Caco-2 (cell line): ENCODE measurements around the gene POMT1. TPM values are rescaled to one million over a fixed set of nuclear protein-coding genes. Genes with fewer than 3 reads are reported as not detected.

Source experiments
- BruUV-seq: library from RNA; stranded (reverse); fragments of 400-500 nt; replicated peaks from 2 replicates; lab custom pipeline; 2021; lab: Mats Ljungman, UMichigan
- CTCF ChIA-PET: fragments of 300-600 bp; sonication (Branson Sonifier 250); formaldehyde crosslinking; loops from one replicate; lab custom pipeline; 2022; ENCODE audit warnings: antibody characterized with exemption; lab: Charles Lee
- POLR2A ChIA-PET: fragments of 300-600 bp; sonication (Branson Sonifier 250); formaldehyde crosslinking; loops from one replicate; lab custom pipeline; 2022; ENCODE audit warnings: antibody characterized with exemption; lab: Charles Lee
- DNase-seq, 2 experiments: peaks; one replicate each; pipeline versions ENCODE4 v3.0.0 to v3.0.0-alpha.2; 2020 to 2022
- H3K27me3 ChIP-seq: replicated peaks from 2 replicates; pipeline ENCODE4 v1.6.0; 2011; ENCODE audit warnings: low read length; ENCODE audit not compliant: control insufficient read depth, insufficient read depth
- H3K36me3 ChIP-seq: 2 replicates; pipeline ENCODE4 v1.5.1; 2011; ENCODE audit warnings: low read length; ENCODE audit not compliant: control insufficient read depth, insufficient read depth
- H3K4me1 ChIP-seq: fragments of 250-450 bp; sonication (Bioruptor Pico); 2 replicates; pipeline ENCODE4 v1.5.1; 2020; ENCODE audit warnings: mild to moderate bottlenecking
- H3K4me3 ChIP-seq: 2 replicates; pipeline ENCODE4 v1.5.1; 2011; ENCODE audit warnings: low read depth, mild to moderate bottlenecking, control low read depth, low read length
- H3K9me3 ChIP-seq: fragments of 250-450 bp; sonication (Bioruptor Pico); 2 replicates; pipeline ENCODE4 v1.5.1; 2020; ENCODE audit warnings: mild to moderate bottlenecking, moderate library complexity
- H3K27ac Mint-ChIP-seq: one replicate; pipeline ENCODE4 v1.8.0; 2022; ENCODE audit warnings: mixed read lengths; ENCODE audit not compliant: unreplicated experiment
- H3K27me3 Mint-ChIP-seq: one replicate; pipeline ENCODE4 v1.8.0; 2022; ENCODE audit warnings: mixed read lengths; ENCODE audit not compliant: insufficient read depth, unreplicated experiment
- H3K36me3 Mint-ChIP-seq: one replicate; pipeline ENCODE4 v1.8.0; 2022; ENCODE audit warnings: mild to moderate bottlenecking, mixed read lengths; ENCODE audit not compliant: insufficient read depth, unreplicated experiment
- H3K4me1 Mint-ChIP-seq: one replicate; pipeline ENCODE4 v1.8.0; 2022; ENCODE audit warnings: low read depth, mixed read lengths; ENCODE audit not compliant: unreplicated experiment
- H3K4me3 Mint-ChIP-seq: one replicate; pipeline ENCODE4 v1.8.0; 2022; ENCODE audit warnings: mild to moderate bottlenecking, moderate library complexity, mixed read lengths; ENCODE audit not compliant: unreplicated experiment
- H3K9me3 Mint-ChIP-seq: one replicate; pipeline ENCODE4 v1.8.0; 2022; ENCODE audit warnings: mixed read lengths; ENCODE audit not compliant: unreplicated experiment
- CTCF ChIP-seq, 2 experiments: fragments of 200-600 bp in 1 of 2; IDR thresholded peaks; 1 replicate in 1 of 2; 2 replicates in 1 of 2; pipeline versions ENCODE4 v1.5.1 to v1.8.0; 2011 to 2022; ENCODE audit warnings: antibody characterized with exemption in 1 of 2, control low read depth in 1 of 2, inconsistent platforms in 1 of 2, low read depth in 1 of 2, low read length in 1 of 2, mild to moderate bottlenecking in 1 of 2, moderate library complexity in 1 of 2; ENCODE audit not compliant: insufficient read depth in 1 of 2, severe bottlenecking in 1 of 2, unreplicated experiment in 1 of 2
- intact Hi-C: fragments of 100-400 bp; cut with micrococcal nuclease; formaldehyde crosslinking; loops from one replicate; pipeline ENCODE4 v1.10.0; 2022; ENCODE audit not compliant: unreplicated experiment
- total RNA-seq: library from RNA; stranded (reverse); gene quantifications from 2 replicates; pipeline ENCODE4 v1.2.3, GENCODE V29; 2022

Gene POMT1
- total RNA-seq, 1 experiment from 2014 or later = 44.2 TPM

- Histone ChIP-seq H3K9me3 (peaks cover 7% of the 10 kb centered on the region; the same call in 1 of the 2 replicates), H3K4me1 (peaks cover 14% of the 10 kb centered on the region), H3K36me3 (no peaks in the 10 kb centered on the region; the same call in none of the 2 replicates), H3K4me3 (no peak overlapping the region), H3K27me3 (no peaks in the 10 kb centered on the region)
- DNase-seq = no peak
- CTCF ChIA-PET = no interaction called here
- intact Hi-C loops = no loop called here
- Mint-ChIP-seq H3K27ac (no peak overlapping the region), H3K27me3 (no peaks in the 10 kb centered on the region), H3K9me3 (no peaks in the 10 kb centered on the region), H3K36me3 (peaks cover 4% of the 10 kb centered on the region), H3K4me1 (peaks cover 11% of the 10 kb centered on the region), H3K4me3 (no peak overlapping the region)
- BruUV-seq = no TSS peak
- POLR2A ChIA-PET = no interaction called here
- TF ChIP-seq CTCF (IDR thresholded peaks at IDR 0.05; ENCODE audit: insufficient read depth in 1 of 2, low read depth in 1 of 2, low read length in 1 of 2, severe bottlenecking in 1 of 2, unreplicated experiment in 1 of 2) = no peak
Measured at GRCh38 chr9:131557855-131558548, 55.3 kb downstream of the POMT1 start.

DNA sequence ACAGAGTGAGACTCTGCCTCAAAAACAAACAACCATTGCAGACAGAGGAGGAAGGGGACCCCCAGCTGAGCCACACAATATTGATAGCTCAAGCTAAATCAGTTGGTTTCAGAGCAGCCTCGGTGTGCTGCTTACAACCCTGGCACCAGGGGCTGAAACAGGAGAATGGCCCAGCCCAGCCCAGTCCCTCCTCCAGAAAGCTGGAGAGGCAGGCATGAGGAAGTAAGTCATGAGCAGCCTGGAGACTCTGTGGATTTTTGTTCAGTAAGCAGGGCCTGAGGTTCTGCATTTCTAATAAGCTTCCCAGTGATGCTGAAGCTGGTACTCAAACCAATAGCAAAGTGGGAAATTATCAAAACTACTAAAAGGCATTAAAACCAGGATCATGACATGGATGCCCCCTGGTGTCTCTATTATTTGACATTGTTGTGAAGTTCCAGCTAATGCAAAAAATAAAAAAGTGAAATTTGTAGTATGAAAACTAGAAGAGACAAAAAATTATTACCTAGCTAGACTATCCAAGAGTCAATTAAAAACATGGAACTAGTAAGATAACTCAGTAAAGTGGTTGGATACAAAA, 56.8 kb downstream of the POMT1 start:
- no peak for DNase-seq
- Mint-ChIP-seq H3K4me1 (peaks cover 11% of the 10 kb centered on the region), H3K27ac (no peak overlapping the region), H3K27me3 (no peaks in the 10 kb centered on the region), H3K4me3 (no peak overlapping the region), H3K9me3 (no peaks in the 10 kb centered on the region), H3K36me3 (peaks cover 15% of the 10 kb centered on the region)
- Histone ChIP-seq H3K4me3 (no peak overlapping the region), H3K36me3 (no peaks in the 10 kb centered on the region; the same call in 1 of the 2 replicates), H3K27me3 (no peaks in the 10 kb centered on the region), H3K4me1 (peaks cover 14% of the 10 kb centered on the region), H3K9me3 (peaks cover 13% of the 10 kb centered on the region; the same call in 1 of the 2 replicates)
- intact Hi-C loops = no loop called here
- POLR2A ChIA-PET = no interaction called here
- CTCF ChIA-PET = interaction anchor here (0.5 to 0.7 kb wide), 2 partner anchors 79 to 264 kb away, joined by 3 to 4 read pairs; no protein-coding TSS in a partner anchor
- no peak for TF ChIP-seq CTCF (IDR thresholded peaks at IDR 0.05; ENCODE audit: insufficient read depth in 1 of 2, low read depth in 1 of 2, low read length in 1 of 2, severe bottlenecking in 1 of 2, unreplicated experiment in 1 of 2)
- TSS peak; percentile 56 for BruUV-seq

GRCh38 chr9:131562032-131562959, 59.6 kb downstream of the POMT1 start:
- peaks cover 11% of the 10 kb centered on the region for H3K4me1 Mint-ChIP-seq
- H3K36me3 Mint-ChIP-seq = peaks cover 22% of the 10 kb centered on the region
- TF ChIP-seq CTCF (IDR thresholded peaks at IDR 0.05; ENCODE audit: insufficient read depth in 1 of 2, low read depth in 1 of 2, low read length in 1 of 2, severe bottlenecking in 1 of 2, unreplicated experiment in 1 of 2) = no peak
- H3K27ac Mint-ChIP-seq = peak overlapping the region; percentile 90
- Histone ChIP-seq H3K9me3 (peaks cover 13% of the 10 kb centered on the region; the same call in 1 of the 2 replicates), H3K36me3 (no peaks in the 10 kb centered on the region), H3K27me3 (no peaks in the 10 kb centered on the region), H3K4me1 (peaks cover 14% of the 10 kb centered on the region), H3K4me3 (no peak overlapping the region)
- POLR2A ChIA-PET = no interaction called here
- H3K4me3 Mint-ChIP-seq = peak overlapping the region; percentile 68
- CTCF ChIA-PET = interaction anchor here (1.5 kb wide), 1 partner anchor 16 kb away, joined by 8 read pairs; the partner anchor contains the start of gene PRRT1B
- BruUV-seq = no TSS peak
- H3K27me3 Mint-ChIP-seq = no peaks in the 10 kb centered on the region
- H3K9me3 Mint-ChIP-seq = no peaks in the 10 kb centered on the region
- intact Hi-C loops = loop anchor here (10.0 kb wide), 1 partner anchor 57 kb away; the partner anchor contains the start of gene POMT1
- DNase-seq = peak; percentile 62 to 70
